SU-DHL-6 (cell line): ENCODE measurements around the gene ERC1.

ENCODE experiments used
- H2AFZ ChIP-seq: fragments of 200-600 bp; sonication (generic); 2 replicates; pipeline ENCODE4 v1.6.1; 2014; ENCODE audit warnings: low read depth, mild to moderate bottlenecking, moderate library complexity, mixed read lengths, antibody characterized with exemption, low read length; ENCODE audit not compliant: severe bottlenecking
- H3F3A ChIP-seq: fragments of 200-600 bp; shearing (Covaris generic); 2 replicates; pipeline ENCODE4 v1.6.0; 2016; ENCODE audit warnings: antibody characterized with exemption, mild to moderate bottlenecking; ENCODE audit not compliant: insufficient read depth
- H3K27ac ChIP-seq: fragments of 200-600 bp; sonication (generic); 2 replicates; pipeline ENCODE4 v1.5.1; 2016; ENCODE audit warnings: low read depth, mild to moderate bottlenecking, low read length, moderate library complexity, mixed read lengths
- H3K27me3 ChIP-seq: fragments of 200-600 bp; sonication (generic), shearing (Covaris generic); 2 replicates; pipeline ENCODE4 v1.6.0; 2014; ENCODE audit warnings: mild to moderate bottlenecking, low read length
- H3K36me3 ChIP-seq: fragments of 200-600 bp; sonication (generic); 2 replicates; pipeline ENCODE4 v1.6.1; 2014; ENCODE audit warnings: mild to moderate bottlenecking, low read length, mixed read lengths
- H3K4me2 ChIP-seq: fragments of 300-600, 200-600 bp; shearing (Covaris generic), sonication (generic); 2 replicates; pipeline ENCODE4 v1.6.0; 2014; ENCODE audit warnings: low read length, low read depth, mild to moderate bottlenecking; ENCODE audit not compliant: poor library complexity, severe bottlenecking
- H3K4me3 ChIP-seq: fragments of 200-600 bp; sonication (generic); 2 replicates; pipeline ENCODE4 v1.5.1; 2014; ENCODE audit warnings: antibody characterized with exemption, low read length, mild to moderate bottlenecking, mixed read lengths; ENCODE audit not compliant: insufficient read depth, poor library complexity, severe bottlenecking
- H3K79me2 ChIP-seq: fragments of 200-600 bp; sonication (generic); 2 replicates; pipeline ENCODE4 v1.6.1; 2014; ENCODE audit warnings: mild to moderate bottlenecking, low read length, moderate library complexity; ENCODE audit not compliant: insufficient read depth
- H3K9ac ChIP-seq: fragments of 200-600 bp; sonication (generic); 2 replicates; pipeline ENCODE4 v1.7.0; 2014; ENCODE audit warnings: mild to moderate bottlenecking, low read length
- H3K9me2 ChIP-seq: fragments of 200-600 bp; sonication (generic); replicated peaks from 2 replicates; pipeline ENCODE4 v1.6.1; 2014; ENCODE audit warnings: low read length; ENCODE audit not compliant: insufficient read depth
- H3K9me3 ChIP-seq: fragments of 200-600 bp; sonication (generic); 2 replicates; pipeline ENCODE4 v1.6.1; 2014; ENCODE audit warnings: low read length, mixed read lengths; ENCODE audit not compliant: insufficient read depth
- H4K20me1 ChIP-seq: fragments of 200-600 bp; sonication (generic); 2 replicates; pipeline ENCODE4 v1.6.1; 2014; ENCODE audit warnings: low read depth, mild to moderate bottlenecking, antibody characterized with exemption, low read length, moderate library complexity, mixed read lengths
- CTCF ChIP-seq: fragments of 200-600 bp; sonication (generic); IDR thresholded peaks from one replicate; pipeline ENCODE4 v1.5.1; 2017; ENCODE audit warnings: antibody characterized with exemption, mild to moderate bottlenecking, low read length, moderate library complexity; ENCODE audit not compliant: insufficient read depth, poor library complexity, severe bottlenecking
- EZH2phosphoT487 ChIP-seq: fragments of 200-600 bp; sonication (generic), shearing (Covaris generic); conservative IDR thresholded peaks from 2 replicates; pipeline ENCODE4 v1.6.1; 2018; ENCODE audit warnings: mild to moderate bottlenecking, antibody characterized with exemption, low read length, moderate library complexity, mixed read lengths

ERC1 gene

DNA sequence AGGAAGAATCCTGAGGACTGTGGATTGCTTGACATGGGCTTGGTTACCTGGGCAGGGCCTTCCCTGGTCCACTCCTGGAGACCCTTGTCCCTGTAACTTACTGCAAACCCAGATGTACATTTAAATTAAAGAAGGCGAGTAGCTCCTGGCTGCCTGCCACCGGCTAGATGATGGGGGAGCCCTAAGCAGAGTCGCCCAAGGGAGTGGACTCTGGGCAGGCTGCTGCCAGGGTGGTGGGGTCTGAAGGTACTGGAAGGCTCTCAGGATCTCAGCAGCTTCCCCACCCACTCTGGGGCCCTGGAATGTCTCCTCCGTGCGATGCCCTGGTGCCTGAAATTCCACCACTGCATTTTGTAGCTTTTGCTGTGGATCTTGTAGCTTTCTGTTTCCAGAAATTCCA lies 528.6 kb downstream of the ERC1 start:
- Histone ChIP-seq H4K20me1 (no peaks in the 10 kb centered on the region), H3K9me3 (no peaks in the 10 kb centered on the region), H3K36me3 (no peaks in the 10 kb centered on the region), H3K4me2 (no peak overlapping the region), H3K9me2 (no peaks in the 10 kb centered on the region), H3F3A (no peaks in the 10 kb centered on the region), H3K27me3 (no peaks in the 10 kb centered on the region), H2AFZ (no peak overlapping the region), H3K79me2 (no peaks in the 10 kb centered on the region), H3K9ac (no peak overlapping the region), H3K4me3 (no peak overlapping the region), H3K27ac (no peak overlapping the region)
- TF ChIP-seq CTCF, result no peak
- no peak for TF ChIP-seq EZH2phosphoT487

- H3K36me3 ChIP-seq, result no peaks in the 10 kb centered on the region
- H4K20me1 ChIP-seq, result no peaks in the 10 kb centered on the region
- no peaks in the 10 kb centered on the region for H3K9me2 ChIP-seq
- H3K27ac ChIP-seq, result no peak overlapping the region
- H3K4me2 ChIP-seq, result no peak overlapping the region
- no peaks in the 10 kb centered on the region for H3F3A ChIP-seq
- no peak overlapping the region for H3K9ac ChIP-seq
- no peaks in the 10 kb centered on the region for H3K79me2 ChIP-seq
- H3K4me3 ChIP-seq, result no peak overlapping the region
- TF ChIP-seq CTCF, result no peak
- TF ChIP-seq EZH2phosphoT487, result no peak
- H2AFZ ChIP-seq, result no peak overlapping the region
- H3K9me3 ChIP-seq, result no peaks in the 10 kb centered on the region
- H3K27me3 ChIP-seq, result no peaks in the 10 kb centered on the region
These were observed 532.0 kb downstream of the ERC1 start for GRCh38 chr12:1523046-1523445.

- H3K27ac ChIP-seq, result no peak overlapping the region
- no peaks in the 10 kb centered on the region for H3K9me2 ChIP-seq
- no peak for TF ChIP-seq CTCF
- TF ChIP-seq EZH2phosphoT487, result no peak
- H3K36me3 ChIP-seq, result no peaks in the 10 kb centered on the region
- H3K79me2 ChIP-seq, result no peaks in the 10 kb centered on the region
- no peak overlapping the region for H2AFZ ChIP-seq
- H3K9me3 ChIP-seq, result no peaks in the 10 kb centered on the region
- H4K20me1 ChIP-seq, result no peaks in the 10 kb centered on the region
- H3K9ac ChIP-seq, result no peak overlapping the region
- H3F3A ChIP-seq, result no peaks in the 10 kb centered on the region
- H3K4me2 ChIP-seq, result no peak overlapping the region
- no peaks in the 10 kb centered on the region for H3K27me3 ChIP-seq
- H3K4me3 ChIP-seq, result no peak overlapping the region
These were observed 532.6 kb downstream of the ERC1 start for GRCh38 chr12:1523558-1524050.
